Loucy (cell line): ENCODE results near the gene CCT4.

Experiments used
- EZH2phosphoT487 ChIP-seq: fragments of 200-600 bp; IDR thresholded peaks from 2 replicates; pipeline ENCODE4 v1.6.1; 2018; ENCODE audit warnings: antibody characterized with exemption, mild to moderate bottlenecking, moderate library complexity, borderline replicate concordance
- TF ChIP-seq, protein P1 (sequence below): fragments of 200-600 bp; sonication (generic); conservative IDR thresholded peaks from 2 replicates; pipeline ENCODE4 v1.5.1; 2014; ENCODE audit warnings: mild to moderate bottlenecking, antibody characterized with exemption, low read length

DNA sequence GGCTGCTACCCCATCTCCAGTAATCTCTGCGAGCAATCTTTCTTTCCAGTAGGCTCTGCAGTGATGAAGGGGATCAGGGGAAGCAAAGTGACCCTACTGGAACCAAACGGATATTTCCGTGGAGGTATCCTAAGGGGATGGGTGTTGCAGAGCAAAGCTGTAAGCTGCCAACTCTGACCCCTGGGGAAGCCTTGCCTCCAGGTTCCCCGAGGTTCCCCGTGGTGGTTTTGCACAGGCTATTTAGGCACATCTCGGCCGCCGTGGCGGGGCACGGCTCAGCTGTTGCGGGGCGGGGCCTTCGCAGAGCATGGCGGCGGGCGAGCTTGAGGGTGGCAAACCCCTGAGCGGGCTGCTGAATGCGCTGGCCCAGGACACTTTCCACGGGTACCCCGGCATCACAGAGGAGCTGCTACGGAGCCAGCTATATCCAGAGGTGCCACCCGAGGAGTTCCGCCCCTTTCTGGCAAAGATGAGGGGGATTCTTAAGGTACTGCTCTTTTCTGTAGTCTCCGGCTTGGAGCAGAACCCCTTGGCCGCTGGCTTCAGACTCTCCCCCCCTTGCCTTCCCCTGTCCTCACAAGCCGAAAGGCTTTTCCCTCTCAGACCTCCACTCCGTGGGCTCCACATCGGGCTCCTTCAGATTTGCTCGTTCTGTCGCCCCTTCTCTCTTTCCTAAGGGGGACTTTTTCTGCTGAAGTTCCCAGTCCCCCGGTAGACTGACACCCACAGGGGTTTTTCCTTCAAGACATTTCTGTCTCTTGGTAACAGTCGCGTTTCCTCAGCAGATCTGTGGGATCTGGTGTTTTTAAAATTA is 17.1 kb upstream of the CCT4 start, which contains the start of gene COMMD1:
- TF ChIP-seq, protein P1, sequence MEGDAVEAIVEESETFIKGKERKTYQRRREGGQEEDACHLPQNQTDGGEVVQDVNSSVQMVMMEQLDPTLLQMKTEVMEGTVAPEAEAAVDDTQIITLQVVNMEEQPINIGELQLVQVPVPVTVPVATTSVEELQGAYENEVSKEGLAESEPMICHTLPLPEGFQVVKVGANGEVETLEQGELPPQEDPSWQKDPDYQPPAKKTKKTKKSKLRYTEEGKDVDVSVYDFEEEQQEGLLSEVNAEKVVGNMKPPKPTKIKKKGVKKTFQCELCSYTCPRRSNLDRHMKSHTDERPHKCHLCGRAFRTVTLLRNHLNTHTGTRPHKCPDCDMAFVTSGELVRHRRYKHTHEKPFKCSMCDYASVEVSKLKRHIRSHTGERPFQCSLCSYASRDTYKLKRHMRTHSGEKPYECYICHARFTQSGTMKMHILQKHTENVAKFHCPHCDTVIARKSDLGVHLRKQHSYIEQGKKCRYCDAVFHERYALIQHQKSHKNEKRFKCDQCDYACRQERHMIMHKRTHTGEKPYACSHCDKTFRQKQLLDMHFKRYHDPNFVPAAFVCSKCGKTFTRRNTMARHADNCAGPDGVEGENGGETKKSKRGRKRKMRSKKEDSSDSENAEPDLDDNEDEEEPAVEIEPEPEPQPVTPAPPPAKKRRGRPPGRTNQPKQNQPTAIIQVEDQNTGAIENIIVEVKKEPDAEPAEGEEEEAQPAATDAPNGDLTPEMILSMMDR: no peak
- no peak for TF ChIP-seq EZH2phosphoT487
